ENCODE results near the gene FOXD4. TPM values are rescaled to one million over a fixed set of nuclear protein-coding genes. Genes with fewer than 3 reads are reported as not detected.

FOXD4 gene
- total RNA-seq, 1 donor from 2014 or later = 0.77 TPM

Other genes starting within 250 kb of the FOXD4 start
- 18.4 and 18.5 TPM in 2 replicates for gene WASHC1, start 89.0 kb downstream of the FOXD4 start, total RNA-seq
- gene ZNG1A, start 60.6 kb upstream of the FOXD4 start, total RNA-seq = 29.1 and 29.4 TPM in 2 replicates
- gene DOCK8, start 96.4 kb upstream of the FOXD4 start, total RNA-seq = 0.58 and 0.68 TPM in 2 replicates

Data from neural crest cell (in vitro differentiated cells).